Tibial artery (tissue), 4 donors: ENCODE data around the gene NRSN1.

Source experiments
- DNase-seq, 2 donors: peaks; one replicate each; pipeline ENCODE4 v3.0.0-alpha.2; 2019
- H3K27ac ChIP-seq, 2 donors: fragments of 200-600 bp; sonication (generic) in 1 of 2; 1 replicate in 1 of 2; 2 replicates in 1 of 2; pipeline ENCODE4 v1.5.1; 2018 to 2019; ENCODE audit warnings: mild to moderate bottlenecking in 1 of 2
- H3K27me3 ChIP-seq, 2 donors: fragments of 200-600 bp; sonication (generic) in 1 of 2; one replicate each; pipeline versions ENCODE4 v1.5.1 to v1.6.0; 2016 to 2019
- H3K36me3 ChIP-seq, 3 donors: fragments of 200-600 bp; sonication (generic) in 2 of 3; one replicate each; pipeline ENCODE4 v1.5.1; 2016 to 2019; ENCODE audit warnings: mild to moderate bottlenecking in 2 of 3
- H3K4me1 ChIP-seq, 4 donors: fragments of 200-600 bp; sonication (generic) in 2 of 4; 1 replicate in 3 of 4; 2 replicates in 1 of 4; pipeline ENCODE4 v1.5.1; 2016 to 2019
- H3K4me3 ChIP-seq, 2 donors: fragments of 200-600 bp; sonication (generic) in 1 of 2; 1 replicate in 1 of 2; 2 replicates in 1 of 2; pipeline ENCODE4 v1.5.1; 2018 to 2019; ENCODE audit warnings: mild to moderate bottlenecking in 2 of 2
- H3K9me3 ChIP-seq, 3 donors: fragments of 200-600 bp; sonication (generic) in 1 of 3; one replicate each; pipeline ENCODE4 v1.5.1; 2016 to 2019
- CTCF ChIP-seq, 2 experiments: fragments of 200-600 bp in 1 of 2; fragments of 450-650 bp in 1 of 2; IDR thresholded peaks; one replicate each; pipeline ENCODE4 v1.5.1; 2017 to 2019; ENCODE audit warnings: antibody characterized with exemption in 2 of 2, mild to moderate bottlenecking in 1 of 2, moderate library complexity in 1 of 2
- intact Hi-C: fragments of 100-400 bp; cut with DNase I; formaldehyde crosslinking; loops from one replicate; pipeline ENCODE4 v1.15.0; 2023; ENCODE audit warnings: low total_unique reads

NRSN1 gene

GRCh38 chr6:24148684-24149083, 22.7 kb downstream of the NRSN1 start:
- H3K9me3 ChIP-seq = no peaks in the 10 kb centered on the region
- no peaks in the 10 kb centered on the region for H3K36me3 ChIP-seq
- TF ChIP-seq CTCF (IDR thresholded peaks at IDR 0.05) = no peak
- no peak overlapping the region for H3K27ac ChIP-seq
- no peak for DNase-seq
- intact Hi-C loops = no loop called here
- no peaks in the 10 kb centered on the region for H3K4me1 ChIP-seq
- no peak overlapping the region for H3K4me3 ChIP-seq
- no peaks in the 10 kb centered on the region for H3K27me3 ChIP-seq

GRCh38 chr6:24149296-24149695, 23.3 kb downstream of the NRSN1 start:
- TF ChIP-seq CTCF (IDR thresholded peaks at IDR 0.05) = no peak
- no peaks in the 10 kb centered on the region for H3K27me3 ChIP-seq
- no peaks in the 10 kb centered on the region for H3K9me3 ChIP-seq
- no peaks in the 10 kb centered on the region for H3K36me3 ChIP-seq
- H3K4me3 ChIP-seq = no peak overlapping the region
- intact Hi-C loops = no loop called here
- no peak for DNase-seq
- H3K4me1 ChIP-seq = no peaks in the 10 kb centered on the region
- no peak overlapping the region for H3K27ac ChIP-seq

GRCh38 chr6:24149836-24150235, 23.8 kb downstream of the NRSN1 start:
- Histone ChIP-seq H3K27ac (no peak overlapping the region), H3K27me3 (no peaks in the 10 kb centered on the region), H3K4me1 (no peaks in the 10 kb centered on the region), H3K9me3 (no peaks in the 10 kb centered on the region), H3K36me3 (no peaks in the 10 kb centered on the region), H3K4me3 (no peak overlapping the region)
- intact Hi-C loops = no loop called here
- TF ChIP-seq CTCF (IDR thresholded peaks at IDR 0.05) = no peak
- DNase-seq = no peak

GRCh38 chr6:24152014-24152413, 26.0 kb downstream of the NRSN1 start:
- no peaks in the 10 kb centered on the region for H3K4me1 ChIP-seq
- no peaks in the 10 kb centered on the region for H3K36me3 ChIP-seq
- DNase-seq = no peak
- TF ChIP-seq CTCF (IDR thresholded peaks at IDR 0.05) = no peak
- no peak overlapping the region for H3K27ac ChIP-seq
- H3K27me3 ChIP-seq = no peaks in the 10 kb centered on the region
- intact Hi-C loops = no loop called here
- H3K9me3 ChIP-seq = no peaks in the 10 kb centered on the region
- no peak overlapping the region for H3K4me3 ChIP-seq

GRCh38 chr6:24154121-24154520, 28.1 kb downstream of the NRSN1 start:
- no peak for TF ChIP-seq CTCF (IDR thresholded peaks at IDR 0.05)

GRCh38 chr6:24157886-24158285, 31.9 kb downstream of the NRSN1 start:
- no peaks in the 10 kb centered on the region for H3K4me1 ChIP-seq
- H3K9me3 ChIP-seq = no peaks in the 10 kb centered on the region
- H3K27ac ChIP-seq = no peak overlapping the region
- no peaks in the 10 kb centered on the region for H3K36me3 ChIP-seq
- no peaks in the 10 kb centered on the region for H3K27me3 ChIP-seq
- H3K4me3 ChIP-seq = no peak overlapping the region
- TF ChIP-seq CTCF (IDR thresholded peaks at IDR 0.05) = no peak
- DNase-seq = no peak
- intact Hi-C loops = no loop called here

More at GRCh38 chr6:24154121-24154520, 28.1 kb downstream of the NRSN1 start:
- Histone ChIP-seq H3K4me1 (no peaks in the 10 kb centered on the region), H3K27me3 (no peaks in the 10 kb centered on the region), H3K36me3 (no peaks in the 10 kb centered on the region), H3K4me3 (no peak overlapping the region), H3K9me3 (no peaks in the 10 kb centered on the region), H3K27ac (no peak overlapping the region)
- no peak for DNase-seq
- intact Hi-C loops = no loop called here
